GM18511 (cell line): ENCODE data around the gene EPSTI1.
"Not testable (repeated sequence)": the region's sequence is repeated elsewhere in the genome, so short reads cannot be mapped to it uniquely, and the experiment has no call there.

Source experiments
- ATAC-seq: cut with Tn5 transposase; IDR thresholded peaks from one replicate; pipeline ENCODE4 v1.9.1; 2021; ENCODE audit warnings: mild to moderate bottlenecking, moderate library complexity; ENCODE audit not compliant: unreplicated experiment

The EPSTI1 gene

DNA sequence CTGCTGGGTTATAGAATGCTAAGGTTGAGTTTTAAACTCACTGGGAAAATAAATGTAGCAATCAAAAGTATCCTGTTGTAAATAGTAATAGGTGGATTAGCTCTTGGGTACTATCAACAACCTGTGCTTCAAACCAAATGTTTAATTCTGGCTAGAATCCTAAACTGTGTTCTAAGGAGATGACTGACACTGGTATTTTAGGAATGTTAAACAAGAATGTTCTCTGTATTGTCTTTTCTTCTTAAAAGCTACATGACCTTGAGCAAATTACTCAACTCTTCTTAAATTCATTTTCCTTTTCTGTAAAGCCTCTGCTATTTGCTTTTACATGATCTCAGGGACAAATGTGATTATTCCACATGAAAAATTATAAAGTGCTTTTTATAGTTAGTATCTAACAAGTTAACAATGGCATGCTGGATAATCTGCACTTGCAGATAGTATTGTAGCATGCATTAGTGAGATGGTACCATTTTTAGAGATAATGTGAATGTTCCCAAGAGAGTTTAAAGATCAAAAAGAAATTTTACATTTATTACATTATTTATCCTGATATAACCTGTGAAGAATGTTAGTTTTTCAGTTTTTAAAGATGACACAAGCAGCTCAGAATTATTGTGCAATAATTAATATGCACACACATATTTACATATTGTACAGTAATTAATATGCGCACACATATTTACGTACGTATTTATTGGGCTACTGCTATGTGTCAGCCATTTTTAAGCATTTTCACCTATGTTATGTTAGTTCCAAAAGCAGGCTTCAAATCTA is 13.6 kb upstream of the EPSTI1 start:
- no peak for ATAC-seq

DNA sequence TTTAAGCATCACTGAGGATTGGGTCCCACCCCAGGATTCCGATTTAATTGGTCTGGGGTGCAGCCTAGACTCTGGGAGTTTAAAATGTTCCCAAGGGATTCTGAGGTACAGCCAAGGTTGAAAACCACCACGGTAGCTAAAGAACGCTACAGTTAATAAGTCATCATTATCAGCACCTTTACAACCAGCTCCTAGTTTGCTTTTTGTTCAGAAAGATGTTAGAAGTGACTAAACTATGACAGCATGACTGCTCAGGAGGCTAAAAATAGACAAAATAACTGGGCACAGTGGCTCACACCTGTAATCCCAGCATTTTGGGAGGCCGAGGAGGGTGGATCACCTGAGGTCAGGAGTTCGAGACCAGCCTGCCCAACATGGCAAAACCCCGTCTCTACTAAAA is 11.7 kb upstream of the EPSTI1 start:
- ATAC-seq: no peak

DNA sequence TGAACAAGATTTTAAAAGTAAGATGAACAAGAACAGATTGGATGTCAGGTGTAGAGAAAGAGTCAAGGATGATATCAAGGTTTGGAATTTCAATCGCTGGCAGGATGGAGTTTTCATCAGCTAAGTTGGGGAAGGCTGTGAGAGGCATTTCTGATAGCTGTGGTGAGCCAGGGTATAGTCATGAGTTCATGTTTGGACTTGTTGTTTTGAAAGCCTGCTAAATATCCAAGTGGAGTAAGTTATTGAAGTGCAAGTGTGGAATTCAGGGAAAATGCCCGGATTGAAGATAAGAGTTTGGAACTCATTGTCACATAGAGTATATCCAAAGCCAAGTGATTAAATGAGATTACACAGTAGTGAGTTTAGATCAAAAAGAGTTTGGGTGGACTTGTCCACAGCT is 11.0 kb upstream of the EPSTI1 start:
- ATAC-seq: no peak

DNA sequence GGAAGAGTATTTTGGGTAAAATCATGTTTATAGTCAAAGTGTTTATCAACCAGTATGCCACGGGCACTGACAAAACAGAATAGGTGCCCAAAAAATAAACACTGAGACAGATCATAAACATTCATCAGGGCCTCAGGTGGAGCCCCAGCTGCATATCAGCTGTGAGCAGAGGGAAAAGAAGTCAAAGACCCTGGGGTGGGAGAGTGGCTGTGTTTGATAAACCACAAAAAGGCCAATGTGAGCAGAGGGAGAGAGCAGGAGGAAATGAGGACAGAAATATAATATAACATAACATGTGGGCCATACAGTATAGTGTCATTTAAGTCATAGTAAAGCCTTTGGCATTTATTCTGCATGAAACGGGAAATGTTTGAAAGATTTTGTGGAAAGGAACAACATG is 10.0 kb upstream of the EPSTI1 start:
- no peak for ATAC-seq

DNA sequence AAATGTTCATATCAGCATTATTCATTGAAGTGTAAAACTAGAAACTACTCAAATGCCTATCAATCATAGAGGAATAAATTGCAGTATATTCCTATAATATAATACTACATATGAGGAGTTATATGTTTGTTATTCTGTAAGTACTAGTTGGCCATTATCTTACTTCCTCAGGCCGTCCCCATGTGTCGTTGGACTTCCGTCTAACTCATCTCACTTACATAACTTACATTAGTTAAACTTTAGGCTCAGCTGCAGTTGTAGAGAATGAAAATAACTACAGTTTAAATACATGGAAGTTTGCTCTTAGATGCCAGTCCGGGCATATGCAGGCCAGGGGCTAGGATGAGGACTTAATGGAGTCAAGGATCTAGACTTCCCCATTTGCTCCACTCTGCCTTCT is 8.6 kb upstream of the EPSTI1 start:
- no peak for ATAC-seq

DNA sequence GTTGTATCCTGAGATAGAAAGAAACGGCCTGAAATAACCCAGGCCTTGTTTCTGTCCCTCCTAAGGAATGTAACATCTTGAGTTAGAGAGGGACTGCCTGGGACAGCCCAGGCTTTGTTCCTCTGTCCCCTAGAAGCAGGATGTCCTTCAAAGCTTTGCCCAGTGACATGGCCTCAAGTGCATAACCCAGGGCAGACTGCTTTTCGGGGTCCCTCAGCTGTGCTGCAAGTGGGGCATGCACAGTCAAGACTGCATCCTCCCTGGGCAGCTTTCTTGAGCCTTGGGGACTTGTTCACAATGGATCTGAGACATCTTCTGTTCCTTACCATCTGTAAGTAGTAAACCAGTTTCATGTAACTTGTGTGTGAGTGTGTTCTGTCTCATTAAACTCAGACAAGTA is 7.5 kb upstream of the EPSTI1 start:
- ATAC-seq: no peak

DNA sequence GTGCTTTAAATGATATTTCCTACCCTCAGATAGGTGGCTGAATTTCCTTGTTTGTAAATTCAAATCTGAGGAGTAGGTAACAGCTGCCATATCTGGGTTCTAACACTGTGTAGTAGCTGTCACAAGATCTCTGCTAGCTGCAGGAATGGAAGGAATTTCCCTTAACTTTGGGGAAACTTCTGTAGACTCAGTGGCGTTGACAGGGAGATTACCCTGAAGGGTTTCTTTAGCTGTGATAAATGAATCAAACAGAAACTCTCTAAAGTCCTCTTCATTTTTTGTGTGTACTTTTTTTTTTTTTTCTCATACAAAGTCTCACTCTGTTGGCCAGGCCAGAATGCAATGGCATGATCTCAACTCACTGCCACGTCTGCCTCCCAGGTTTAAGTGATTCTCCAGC is 5.3 kb upstream of the EPSTI1 start:
- peak; percentile 44 for ATAC-seq

DNA sequence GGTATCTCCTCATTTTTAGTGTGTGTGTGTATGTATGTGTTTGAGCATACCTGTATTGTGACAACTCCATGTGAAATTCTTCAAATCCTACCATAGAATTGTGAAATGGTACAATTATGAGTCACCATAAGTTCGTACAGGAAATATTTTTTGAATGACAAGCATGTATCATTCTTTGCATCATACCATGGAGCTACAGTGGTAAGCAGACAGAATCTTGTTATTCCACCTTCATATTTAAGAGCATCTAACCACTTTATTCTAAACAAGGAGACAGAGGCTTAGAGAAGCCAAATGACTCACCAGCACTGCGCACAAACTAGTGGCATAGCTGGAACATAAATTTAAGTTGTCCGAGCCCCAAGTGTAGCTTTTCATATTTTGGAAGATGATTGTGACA is 4.5 kb upstream of the EPSTI1 start:
- ATAC-seq: no peak

DNA sequence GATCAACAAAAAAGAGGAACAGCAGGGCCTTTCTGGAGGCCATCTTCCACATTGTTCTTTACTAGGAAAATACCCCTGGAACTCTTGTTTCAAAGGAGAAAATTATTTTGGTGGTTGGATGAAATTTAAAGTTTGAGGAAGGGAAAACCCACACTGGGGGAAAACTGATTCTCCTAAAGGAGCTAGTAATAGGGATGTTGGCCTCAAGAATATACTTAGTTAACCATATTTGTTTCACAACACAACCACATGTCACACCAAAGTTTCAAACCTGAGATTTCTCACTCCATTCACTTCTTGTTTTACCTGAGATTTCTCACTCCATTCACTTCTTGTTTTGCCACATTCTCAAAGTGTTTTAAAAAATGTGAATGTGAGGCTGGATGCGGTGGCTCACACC is 2.8 kb upstream of the EPSTI1 start:
- no peak for ATAC-seq

DNA sequence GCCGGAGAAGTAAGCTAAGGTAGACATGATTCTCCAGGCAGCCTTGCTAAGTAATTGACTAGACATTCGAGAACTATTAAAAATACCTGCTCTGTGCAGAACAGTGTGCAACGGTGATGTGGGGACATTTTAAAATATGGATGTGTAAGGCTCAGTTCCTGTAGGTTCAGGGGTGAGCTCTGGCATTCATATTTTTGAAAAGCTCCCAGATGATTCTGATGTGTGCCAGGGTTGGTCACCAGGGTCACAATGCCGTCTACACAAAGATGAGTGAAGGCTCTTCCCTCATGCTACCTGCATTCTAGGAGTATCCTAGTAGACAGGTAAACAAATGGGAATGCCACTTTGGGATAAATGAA is 702 bp upstream of the EPSTI1 start:
- ATAC-seq: peak; percentile 4

DNA sequence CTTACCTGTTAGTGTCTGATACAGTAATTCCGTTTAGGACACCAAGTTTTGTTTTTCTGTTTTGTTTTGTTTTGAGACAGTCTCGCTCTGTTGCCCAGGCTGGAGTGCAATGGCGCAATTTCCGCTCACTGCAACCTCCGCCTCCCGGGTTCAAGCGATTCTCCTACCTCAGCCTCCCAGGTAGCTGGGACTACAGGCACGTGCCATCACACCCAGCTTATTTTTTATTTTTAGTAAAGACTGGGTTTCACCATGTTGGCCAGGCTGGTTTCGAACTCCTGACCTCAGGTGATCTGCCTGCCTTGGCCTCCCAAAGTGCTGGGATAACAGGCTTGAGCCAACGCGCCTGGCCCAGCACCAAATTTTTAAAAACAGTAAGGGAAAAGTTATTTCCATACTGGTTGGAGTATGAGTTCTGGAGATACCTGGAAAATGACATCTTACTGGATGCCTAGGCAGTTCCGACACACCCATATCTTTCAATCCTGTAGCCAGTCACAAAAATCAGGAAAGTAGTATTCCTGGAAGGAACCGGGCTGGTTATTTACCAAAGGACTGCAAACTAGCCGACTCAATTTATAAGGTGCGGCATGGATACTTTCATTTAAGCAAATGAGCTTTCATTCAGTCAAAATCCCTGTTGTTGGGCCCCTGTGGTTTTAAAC is 676 bp downstream of the EPSTI1 start:
- not testable (repeated sequence) for ATAC-seq

DNA sequence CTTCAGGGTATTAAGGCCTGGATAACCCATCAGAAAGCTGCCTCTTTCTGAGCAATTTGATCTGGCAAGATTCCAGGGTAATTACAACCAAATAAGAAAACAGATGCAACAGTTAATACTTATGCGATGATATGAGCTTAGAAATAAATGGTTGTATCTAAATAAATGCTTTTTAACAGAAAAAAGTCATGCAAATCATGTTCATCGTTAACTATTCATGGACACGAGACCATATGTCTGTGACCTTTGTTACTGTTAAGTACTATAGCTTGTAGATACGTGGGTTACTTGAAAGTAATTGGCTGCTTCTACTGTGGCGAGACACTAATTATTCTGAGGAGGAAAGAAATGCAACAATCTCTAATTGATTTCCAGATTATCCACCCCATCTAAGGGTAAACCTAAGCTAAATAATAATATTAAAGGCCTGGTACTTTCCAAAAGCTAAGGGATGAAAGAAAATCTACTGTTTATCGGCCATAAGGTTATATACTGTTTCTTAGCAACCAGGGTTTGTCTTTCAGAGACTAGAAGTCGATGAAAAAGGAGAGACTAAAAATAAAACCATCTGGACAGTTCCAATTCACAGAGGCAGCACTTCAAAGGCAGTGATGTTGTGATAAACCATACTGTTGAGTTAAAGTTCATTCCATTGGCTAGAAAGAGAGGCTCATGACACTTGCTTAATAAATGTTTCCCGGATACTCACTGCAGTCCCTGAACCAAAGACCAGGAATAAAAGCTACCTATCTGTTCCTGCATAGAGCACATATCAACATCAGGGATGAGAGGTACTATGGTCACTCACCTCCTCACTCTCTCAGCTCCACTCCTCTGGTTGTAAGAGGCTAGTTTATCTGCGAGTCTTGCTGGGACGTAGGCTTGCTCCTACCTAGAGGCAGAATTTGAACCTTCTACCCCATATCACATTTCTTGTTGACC is 1.5 kb downstream of the EPSTI1 start:
- no peak for ATAC-seq

DNA sequence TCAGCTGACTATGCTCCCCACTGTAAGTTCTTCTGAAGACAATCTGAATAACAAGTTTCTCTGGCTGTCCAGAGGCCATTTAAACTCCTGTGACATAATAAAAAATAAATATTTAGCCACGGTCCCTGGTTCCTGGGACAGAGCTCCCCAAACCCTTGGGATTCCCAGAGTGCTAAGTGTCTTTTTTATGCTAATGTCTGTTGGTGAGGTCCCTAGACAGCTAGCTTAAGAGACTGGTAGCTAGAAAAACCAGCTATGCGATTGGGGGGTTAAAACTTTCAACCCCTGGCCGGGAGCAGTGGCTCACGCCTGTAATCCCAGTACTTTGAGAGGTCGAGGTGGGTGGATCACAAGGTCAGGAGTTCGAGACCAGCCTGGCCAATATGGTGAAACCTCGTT is 5.9 kb downstream of the EPSTI1 start:
- ATAC-seq: no peak

DNA sequence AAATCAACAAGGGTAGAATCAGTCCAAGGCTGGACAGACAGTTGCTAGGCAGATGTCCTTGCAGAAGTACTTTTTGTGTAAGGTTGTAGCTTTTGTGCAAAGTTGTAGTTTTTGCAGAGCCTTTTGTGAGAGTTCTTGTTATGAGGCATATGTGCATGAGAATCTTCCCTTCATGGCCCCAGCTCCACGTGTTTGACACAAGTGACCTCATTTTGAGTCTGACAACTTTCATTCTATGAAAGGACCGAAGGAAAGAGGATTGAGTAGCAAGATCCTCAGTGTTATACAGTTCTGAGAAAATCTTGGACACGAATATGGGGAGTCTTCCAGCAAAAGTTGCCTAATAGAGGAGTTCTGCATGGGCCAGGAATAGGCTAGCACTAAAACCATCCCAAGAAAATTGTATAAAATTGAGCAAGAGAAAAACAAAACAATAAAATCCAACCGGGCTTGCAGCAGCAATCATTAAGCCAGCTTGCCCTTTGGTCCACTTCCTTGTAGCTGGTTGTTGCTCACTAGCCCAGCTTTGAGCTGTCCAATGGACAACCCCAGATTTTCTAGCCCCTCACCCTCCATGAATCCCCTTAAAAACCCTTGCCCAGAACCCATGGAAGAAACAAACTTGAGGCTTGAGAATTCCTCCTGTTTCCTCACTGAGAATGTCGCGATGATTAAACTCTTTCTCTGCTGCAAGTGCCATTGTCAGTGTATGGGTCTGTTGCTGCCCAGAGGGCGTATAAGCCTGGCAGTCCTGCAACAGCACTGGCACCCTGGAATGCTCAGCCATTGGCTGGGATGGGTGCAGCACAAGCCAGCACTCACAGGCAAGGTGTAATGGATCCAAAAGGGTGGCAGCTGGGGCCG is 6.5 kb downstream of the EPSTI1 start:
- no peak for ATAC-seq

DNA sequence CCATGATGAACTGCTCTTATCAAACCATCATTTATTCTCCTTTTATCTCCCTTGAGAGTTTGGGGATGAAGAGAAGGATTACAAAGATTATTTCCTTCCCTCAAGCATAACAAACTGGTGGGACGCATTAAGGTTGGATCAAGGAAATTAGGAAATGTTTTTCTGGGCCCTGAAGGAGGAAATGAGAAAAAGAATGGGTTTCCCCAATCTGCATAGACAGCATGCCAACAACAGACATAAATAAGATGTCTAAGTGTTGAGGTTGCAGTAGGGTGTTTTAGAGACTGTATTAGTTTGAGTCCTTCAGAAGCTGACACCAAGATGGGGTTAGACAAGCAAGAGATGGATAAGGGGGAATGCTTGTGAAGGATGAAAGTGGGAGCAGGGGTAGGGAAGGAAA is 7.3 kb downstream of the EPSTI1 start:
- ATAC-seq: no peak

DNA sequence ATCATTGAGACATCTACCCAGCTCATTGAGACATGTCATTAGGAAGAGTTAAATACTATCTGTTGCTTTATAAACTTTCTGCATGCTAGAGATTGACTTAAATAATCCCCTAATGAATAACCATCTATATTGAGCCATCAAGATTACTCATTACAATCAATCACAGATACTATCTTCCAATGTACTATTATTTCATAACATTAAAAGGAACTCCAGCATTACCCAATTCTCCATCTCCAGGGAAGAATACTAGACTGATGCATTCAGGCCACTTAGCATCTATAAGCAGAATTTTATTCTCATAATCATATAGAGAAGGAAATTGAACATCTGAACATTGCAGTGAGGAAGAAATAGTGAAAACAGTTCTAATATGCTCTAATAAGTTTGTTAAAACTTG is 8.0 kb downstream of the EPSTI1 start:
- ATAC-seq: no peak

DNA sequence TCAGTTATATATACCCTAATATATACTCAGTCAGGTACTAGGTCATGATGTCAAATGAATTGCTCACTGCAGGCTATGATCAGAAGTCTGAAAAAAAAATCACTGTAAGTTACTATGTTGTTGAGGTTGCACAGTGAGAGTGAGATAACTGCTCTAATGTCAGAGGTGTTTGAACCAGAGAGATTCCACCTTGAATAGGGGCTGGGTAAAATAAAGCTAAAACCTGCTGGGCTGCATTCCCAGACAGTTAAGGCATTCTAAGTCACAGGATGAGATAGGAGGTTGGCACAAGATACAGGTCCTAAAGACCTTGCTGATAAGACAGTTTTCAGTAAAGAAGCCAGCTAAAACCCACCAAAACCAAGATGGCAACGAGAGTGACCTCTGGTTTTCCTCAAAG is 10.2 kb downstream of the EPSTI1 start:
- ATAC-seq: no peak

DNA sequence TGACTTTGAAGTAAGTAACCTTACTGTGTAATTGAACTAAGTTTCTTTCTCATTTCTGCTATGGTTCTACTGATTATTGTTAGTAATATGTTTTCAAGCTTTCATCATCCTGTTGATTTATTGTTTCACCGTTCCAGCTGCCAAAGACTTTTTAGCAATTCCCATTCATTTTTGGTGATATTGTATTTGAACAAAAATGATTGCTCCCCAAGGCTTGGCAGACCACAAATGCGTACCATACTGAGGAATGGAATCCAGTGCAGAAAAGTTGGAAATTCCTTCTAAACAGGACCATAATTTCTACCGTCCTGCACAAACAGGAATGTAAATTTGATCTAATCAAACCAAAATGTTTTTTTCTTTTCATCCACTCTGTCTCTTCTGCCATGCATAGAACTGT is 10.7 kb downstream of the EPSTI1 start:
- ATAC-seq: no peak

DNA sequence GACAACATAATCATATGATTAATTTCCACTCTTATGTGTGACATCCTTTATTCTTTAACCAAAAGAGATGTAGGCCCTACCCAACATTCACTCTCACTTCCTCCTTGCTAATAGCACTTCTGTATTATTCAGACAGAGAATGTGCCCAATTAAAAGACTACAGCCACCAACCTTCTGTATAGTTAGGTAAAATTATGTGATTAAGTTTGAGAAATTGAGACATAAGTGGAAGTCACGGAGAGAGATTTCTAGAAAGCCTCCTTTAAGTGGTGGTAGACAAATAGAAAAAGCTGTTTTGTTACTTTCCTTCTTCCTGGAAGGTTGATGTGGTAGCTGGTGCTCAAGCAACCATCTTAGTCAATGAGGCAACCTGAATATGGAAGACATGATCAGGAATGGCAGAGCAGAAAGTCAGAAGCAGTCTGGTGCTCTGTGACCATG is 14.8 kb downstream of the EPSTI1 start:
- peak; percentile 69 for ATAC-seq

DNA sequence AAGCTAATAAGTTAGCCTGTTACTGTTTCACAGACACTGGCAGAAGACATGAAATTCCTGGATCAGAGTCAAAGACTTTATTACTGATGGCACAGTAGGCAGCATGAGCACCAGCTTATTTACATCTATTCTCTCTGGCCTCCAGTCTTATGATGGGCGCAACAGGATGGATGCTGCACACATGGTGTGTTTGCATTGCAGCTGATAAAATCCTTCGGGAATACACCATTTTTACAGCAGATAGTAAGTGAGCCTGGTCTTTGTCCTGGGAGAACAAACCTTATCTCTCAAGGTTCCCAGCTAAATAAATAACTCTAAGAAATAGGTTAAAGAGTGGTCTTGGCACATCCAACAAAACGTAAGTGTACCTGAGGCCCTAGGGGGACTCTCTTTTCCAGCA is 16.0 kb downstream of the EPSTI1 start:
- ATAC-seq: no peak

DNA sequence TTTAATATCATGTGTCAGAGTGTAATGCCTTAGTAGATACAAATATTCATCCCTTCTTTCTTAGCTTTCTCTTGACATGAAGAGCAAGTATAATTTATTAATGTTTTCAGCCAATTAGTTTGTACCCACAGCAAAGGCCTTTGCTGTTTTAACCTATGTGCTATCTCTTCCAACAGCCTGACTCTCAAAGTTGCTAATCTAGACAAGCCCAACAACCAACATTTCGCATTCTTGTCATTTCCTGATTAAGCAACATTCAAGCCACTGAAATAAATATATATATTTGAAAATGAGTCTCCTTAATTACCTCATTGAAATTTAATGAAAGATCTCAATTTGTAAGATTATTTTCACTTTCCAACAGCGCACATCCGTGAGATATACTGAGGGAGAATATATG is 18.5 kb downstream of the EPSTI1 start:
- ATAC-seq: no peak
